ENCODE measurements around the gene LRGUK.
"Not testable (repeated sequence)": the region's sequence is repeated elsewhere in the genome, so short reads cannot be mapped to it uniquely, and the experiment has no call there.

Gene LRGUK

DNA sequence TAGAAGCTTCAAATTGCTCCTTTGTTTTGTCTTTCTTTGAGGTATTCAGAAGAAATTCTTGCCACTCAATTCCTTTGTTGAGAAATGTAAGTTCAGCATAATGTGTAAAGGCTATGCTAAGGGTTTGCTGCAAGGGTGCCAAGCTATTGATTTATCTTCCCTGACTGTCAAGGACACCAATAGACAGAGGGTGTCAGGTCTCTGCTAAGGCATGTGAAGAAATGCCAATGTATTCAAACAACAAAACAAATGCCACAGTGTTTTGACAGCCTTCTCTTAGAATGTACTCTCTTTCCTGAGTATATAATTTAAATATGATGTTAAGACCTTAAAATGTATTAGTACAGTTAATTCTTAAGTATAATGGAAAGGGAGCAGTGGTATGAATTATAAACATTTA is 62.4 kb downstream of the LRGUK start:
- no peak for DNase-seq

DNA sequence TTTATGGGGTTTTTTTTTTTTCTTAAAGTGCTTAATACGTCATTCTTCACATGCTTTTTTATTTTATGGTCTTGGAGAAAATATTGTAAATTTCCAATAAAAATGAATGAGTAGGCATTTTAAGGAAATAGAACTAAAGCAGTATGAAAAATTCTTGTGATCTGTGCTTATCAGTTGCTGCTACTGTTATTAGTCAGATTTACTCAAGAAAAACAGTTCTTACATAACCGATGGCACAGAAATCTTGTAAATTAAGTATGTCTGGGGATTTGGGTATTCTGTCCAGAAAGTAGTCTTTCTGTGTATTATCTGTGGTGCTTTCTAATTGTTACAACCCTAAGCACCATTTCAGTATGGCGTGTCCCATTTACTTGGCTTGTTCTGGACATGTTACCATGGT is 64.7 kb downstream of the LRGUK start:
- no peak for DNase-seq

DNA sequence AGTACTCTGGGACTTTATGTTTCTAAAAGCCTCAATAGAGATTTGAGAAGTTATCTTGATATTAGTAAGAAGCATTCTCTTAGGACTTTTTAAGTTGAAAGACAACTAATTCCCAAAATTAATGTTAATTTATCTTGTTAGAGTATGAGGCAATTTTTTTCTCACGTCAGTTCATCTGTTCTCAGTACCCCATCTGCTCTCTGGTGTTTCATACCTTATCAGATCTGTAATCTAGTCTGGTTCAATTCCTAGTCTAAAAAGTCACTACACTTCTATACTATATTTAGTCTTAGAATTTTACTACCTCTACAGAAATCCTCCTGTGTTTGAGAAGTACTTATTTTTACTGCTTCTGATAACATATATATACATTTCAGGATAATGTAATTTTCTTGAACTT is 66.1 kb downstream of the LRGUK start:
- no peak for DNase-seq

DNA sequence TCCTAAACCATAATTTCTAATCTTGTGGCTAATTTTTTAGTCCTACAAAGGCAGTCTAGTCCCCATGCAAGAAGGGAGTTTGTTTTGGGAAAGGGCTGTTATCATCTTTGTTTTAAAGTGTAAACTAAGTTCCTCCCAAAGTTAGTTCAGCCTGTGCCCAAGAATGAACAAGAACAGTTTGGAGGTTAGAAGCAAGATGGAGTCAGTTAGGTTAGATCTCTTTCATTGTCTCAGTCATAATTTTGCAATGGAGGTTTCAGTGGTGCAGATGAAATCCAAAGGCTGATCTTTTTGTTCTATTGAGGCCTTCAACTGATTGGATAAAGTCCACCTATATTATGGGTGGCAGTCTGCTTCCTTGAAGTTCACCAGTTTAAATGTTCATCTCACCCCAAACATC is 68.1 kb downstream of the LRGUK start:
- DNase-seq = no peak

DNA sequence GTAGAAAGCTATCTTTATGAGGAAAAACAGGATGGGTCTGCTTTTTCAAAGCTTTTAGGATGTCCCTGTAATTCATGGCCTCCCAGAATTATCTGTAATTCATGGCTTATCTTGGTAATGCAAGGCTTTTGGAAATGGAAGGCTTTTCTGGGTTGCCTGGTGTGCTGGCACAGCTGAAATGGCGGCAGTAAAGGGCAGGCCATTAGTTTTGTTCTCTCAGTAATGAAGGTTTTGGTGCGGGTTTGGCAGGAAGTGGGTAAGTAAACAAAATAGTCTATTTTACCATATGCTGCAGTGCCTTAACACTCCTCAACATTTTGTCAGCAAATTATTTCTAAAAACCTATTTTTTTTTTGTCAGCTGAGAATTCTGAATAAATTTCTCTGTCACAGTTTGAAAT is 69.3 kb downstream of the LRGUK start:
- no peak for DNase-seq

DNA sequence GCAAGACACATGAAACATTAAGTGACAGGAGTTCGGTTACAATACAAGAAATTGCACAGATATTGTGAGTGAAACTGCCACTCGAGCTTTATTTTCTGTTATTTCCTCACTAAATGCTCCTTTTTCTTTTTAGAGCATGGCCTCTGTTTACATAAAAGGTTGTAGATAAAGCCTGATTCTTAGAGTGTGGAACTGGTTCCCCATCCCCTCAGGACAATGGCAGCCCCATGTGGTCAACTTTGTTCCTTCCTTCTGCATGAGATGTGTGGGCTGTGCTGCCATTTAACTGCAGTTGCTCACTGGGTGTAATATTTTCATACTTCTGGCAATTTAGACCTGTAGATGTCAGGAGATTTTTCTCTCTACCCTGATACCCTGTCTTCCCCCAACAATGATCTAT is 70.2 kb downstream of the LRGUK start:
- DNase-seq = no peak

DNA sequence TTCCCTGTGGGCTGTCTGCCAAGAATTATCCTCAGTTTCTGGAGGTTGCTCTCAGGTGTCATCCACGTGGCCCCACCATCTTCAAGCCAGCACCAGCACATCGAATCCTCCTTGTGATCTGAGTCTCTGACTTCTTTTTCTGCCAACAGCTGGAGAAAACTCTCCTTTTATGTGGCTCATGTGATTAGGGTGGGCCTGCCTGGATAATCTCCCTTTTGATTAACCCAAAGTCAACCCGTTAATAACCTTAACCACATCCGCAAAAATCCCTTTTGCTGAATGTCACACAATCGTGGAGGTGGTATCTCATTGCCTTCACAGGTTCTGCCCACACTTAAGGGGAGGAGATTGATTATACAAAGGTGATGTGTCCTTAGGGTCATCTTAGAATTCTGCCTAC is 73.8 kb downstream of the LRGUK start:
- no peak for DNase-seq

DNA sequence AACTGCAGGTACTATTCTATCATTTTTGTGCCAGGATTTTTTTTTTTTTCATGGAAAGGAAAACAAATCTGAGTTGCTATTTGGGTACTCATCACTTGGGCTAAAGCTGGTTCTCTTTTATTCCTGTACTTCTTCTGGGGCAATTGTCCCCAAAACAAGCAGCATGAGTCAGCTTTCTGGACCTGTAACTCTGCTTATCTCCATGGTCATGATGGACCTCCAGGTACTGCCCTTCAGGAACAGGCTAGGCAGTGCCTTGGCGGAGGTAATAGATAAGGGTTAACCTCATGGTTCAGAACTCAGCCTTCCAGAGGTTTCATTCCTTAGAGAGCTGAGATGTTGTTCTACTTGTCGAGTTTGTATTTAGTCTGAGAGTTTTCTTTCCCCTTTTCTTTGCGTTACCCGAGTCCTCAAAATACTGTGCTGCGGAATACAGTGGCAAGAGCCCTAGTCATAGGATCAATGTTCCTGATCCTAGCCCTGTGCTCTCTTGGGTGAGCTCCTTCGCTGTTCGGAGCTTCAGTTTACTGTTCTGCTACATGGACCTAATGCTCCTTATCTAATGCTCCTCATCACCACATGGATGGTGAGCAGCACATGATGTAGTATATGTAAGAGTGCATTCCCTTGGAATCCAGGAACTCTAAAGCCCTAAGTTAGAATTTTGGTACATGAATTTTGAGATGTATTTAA is 74.6 kb downstream of the LRGUK start:
- DNase-seq = no peak

DNA sequence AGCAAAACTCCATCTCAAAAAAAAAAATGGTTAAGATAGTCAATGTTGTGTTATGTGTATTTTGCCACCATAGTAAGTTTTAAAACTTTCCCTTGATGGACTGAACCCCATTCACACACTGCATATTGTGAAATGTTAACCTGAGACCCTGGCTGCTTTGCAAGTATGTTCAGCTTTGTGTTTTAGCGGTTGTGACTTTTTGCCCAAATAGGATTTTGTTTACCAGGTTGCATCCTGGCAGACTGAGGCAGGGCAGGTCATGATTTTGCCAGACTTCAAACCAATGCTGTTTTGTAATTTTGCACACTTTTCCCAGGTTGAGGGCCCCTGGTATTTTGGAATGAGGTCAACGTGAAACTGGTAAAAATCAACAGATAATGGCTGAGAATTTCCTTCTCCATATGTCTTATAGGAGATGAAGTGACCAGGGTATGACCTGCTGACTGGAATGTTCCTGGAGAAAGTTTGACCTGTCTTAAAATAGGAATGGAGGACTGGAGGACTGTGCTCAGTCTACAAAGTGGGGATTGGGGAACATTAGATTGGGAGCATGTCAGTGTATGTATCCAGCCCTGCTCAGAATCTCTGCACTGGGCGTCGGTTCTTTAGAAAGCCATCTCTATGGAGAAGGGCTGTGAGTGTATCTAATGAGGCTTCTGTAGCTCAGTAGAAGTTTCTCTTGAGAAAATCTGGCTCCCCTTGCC is 76.2 kb downstream of the LRGUK start:
- no peak for DNase-seq

DNA sequence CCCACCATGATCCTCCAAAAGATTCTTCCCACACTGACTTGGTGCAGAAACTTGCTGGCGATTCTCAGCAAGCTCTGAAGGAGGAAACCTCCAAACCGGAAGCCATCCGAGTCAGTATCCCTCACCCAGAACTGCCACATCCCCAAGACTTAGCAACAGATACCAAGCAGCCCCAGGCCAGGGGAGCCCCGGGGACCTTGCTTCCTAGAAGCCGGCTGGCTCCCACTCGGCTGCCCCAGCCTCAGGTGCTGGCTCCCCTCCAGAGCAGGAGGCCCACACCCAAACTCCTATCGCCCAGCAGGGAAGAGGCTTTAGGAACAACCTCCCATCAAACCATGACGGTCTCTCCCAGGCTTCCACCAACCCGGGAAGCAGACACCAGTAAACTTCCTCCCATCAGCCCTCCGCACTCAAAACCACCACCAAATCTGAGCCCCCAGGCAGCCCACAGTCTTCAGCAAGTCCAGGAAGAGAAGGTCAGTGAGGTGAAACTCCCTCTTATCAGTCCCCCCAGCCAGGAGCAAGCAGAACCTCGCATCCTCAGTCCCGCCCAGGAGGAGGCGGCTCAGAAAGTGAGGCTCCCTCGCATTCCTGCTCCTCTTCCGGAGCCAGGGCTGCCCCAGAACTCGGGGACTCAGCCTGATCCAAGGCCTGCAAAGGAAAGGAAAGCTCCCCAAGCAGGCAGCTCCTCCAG is 82.3 kb downstream of the LRGUK start:
- DNase-seq = no peak

DNA sequence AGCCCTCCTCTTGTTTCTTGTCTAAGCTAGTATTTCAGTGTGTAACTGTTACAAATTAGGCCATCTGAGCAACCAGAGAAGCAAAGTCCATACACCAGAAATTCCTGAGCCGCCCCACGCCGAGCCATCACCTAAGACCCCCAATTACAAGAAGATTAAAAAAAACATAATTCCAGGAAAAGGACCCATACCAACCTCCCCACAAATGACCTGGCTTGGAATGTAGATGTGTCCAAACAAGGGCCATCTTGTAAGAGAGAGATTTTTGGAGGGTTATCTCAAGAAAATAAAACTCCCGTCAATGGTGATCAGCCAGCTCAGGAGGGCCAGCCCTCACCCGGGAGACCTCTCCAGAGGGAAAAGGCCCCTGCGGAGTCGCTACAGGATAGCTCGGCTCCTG is 83.1 kb downstream of the LRGUK start:
- DNase-seq = no peak

DNA sequence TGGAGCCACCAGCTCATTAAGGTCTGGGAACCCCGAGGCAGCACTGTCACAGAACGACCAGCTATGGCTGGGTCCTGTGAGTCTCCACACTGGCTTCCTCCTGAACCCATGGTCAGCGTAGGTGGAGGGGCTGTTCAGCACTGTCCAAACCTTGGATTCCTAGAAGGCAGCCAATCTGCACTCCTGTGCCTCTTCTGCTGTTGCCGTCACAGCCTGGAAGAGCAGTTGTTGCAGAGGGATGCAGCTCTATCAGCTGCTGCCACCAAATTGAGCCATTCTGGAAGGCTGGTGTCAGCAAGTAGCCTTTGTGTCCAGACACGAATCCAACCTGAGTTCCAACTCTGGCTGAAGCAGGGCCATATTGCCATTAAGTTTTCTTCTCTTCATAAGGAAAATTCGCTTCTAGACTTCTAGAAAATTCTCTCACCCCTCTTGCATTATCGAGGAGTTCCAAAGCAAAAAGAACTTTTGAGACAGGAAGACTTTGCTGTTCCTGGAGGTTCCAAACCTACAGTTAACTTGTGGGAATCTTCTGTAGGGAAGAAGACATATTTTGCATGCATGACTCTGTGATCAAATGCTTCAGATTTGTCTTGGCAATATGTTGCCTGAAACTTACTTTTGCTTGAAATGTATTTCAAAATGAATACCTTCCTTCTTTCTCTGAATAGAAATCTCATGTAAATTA is 84.0 kb downstream of the LRGUK start:
- DNase-seq = no peak

DNA sequence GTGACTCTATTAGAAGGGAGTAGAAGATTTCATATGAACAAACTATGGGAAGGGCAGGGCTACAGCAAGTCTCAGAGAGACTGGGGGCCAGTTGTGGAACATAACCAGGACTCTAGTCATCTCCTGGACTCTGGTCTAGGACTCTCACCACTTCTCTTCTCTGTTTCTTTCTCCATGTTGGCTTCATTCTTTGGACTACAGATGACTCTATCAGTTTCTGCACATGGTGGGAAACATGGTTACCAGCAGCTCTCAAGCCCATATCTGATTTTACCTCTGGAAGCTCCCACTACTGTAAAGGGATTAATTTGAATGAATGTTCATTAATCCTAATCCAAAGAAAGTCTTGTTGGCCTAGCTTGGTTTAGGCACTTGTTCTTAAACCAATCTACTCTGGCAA is 84.7 kb downstream of the LRGUK start:
- no peak for DNase-seq

DNA sequence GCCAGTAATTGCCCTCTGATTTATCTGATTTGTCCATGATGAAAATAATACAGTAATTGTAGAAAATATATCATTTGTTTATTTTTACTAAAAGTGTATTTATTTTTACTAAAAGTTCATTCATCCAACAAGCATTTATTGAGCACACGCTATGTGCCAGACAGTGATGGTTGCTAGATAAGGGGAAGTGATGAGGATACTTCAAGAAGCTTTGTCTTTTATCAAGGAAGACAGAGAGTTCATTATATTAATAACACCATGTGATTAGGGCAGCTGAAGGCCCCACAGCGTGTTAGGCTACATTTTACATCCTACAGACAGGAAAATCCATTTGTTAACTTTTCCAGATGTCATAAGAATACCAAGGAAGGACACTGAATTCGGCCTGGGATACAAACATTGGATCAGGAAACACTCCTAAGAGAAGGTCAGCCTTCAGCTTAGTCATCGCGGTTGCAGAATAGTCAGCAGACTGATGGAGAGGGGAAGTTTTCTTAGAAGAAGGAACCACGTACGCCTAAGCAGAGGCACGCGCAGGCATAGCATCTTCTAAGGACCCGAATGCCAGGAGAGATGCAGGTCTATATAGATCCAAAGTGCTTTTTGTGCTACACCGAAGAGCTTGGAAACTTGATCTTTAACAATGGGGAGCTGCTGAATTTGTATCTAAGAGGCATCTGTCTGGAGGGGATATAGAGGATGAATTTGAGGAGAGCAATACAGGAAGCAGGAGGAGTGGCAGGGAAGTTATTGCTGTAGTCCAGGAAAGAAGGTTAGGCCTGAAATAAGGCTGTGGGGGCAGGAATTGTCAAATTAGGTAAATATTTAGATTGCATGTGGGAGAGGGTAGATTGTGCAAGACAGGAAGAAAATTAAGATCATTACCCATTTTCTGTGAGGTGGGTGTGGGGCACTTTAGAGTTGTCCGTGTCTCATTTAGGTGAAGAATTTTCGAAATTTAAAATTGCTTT is 85.7 kb downstream of the LRGUK start:
- no peak for DNase-seq

DNA sequence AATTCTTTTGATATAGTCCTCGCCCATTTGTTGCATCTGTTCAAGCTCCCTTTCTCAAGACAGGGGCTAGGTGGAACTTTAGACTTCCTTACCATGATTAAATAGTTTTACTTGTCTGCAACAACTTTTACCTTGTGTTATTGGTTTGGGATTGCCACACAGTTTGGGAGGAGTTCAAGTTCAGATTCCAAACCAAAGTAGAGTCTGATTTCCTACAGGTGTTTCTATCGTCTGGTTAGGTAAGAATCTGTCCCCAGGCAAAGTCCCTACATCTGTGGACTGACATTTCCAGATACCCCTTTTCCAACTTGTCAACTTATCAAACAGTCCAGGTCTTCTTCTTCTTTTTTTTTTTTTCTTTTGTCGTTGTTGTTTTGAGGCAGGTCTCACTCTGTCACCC is 93.1 kb downstream of the LRGUK start:
- DNase-seq = no peak

DNA sequence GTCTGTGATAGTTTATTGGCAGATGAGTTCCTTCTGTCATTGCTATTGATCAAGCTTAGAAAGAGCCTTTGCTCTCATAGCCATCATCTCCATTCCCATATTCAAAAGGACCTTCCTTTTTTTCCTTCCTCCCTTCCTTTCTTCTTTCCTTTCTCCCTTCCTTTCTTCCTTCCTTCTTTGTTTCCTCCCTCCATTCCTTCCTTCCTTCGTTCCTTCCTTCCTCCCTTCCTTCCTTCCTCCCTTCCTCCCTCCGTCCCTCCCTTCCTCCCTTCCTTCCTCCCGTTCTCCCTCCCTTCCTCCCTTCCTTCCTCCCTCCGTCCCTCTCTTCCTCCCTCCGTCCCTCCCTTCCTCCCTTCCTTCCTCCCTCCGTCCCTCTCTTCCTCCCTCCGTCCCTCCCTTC is 104.2 kb downstream of the LRGUK start:
- DNase-seq = not testable (repeated sequence)

DNA sequence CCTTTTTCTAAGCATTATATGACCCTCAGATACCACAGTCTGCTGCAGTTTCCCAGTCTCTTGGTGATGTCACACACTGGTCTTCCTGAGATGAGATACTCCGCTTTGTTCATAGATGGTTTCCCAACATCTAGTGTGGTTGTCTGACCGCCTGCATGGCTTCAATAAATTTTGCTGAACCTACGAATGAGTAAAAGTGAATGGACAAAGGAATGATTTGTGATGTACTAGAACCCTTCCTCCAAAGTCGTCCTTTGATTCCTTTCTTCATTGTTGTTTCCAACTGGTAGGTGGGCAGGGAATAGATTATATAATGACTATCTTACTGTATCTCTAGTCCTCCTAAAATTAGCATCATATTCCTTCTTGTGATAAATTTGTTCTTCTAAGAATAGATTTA is 107.1 kb downstream of the LRGUK start:
- no peak for DNase-seq

DNA sequence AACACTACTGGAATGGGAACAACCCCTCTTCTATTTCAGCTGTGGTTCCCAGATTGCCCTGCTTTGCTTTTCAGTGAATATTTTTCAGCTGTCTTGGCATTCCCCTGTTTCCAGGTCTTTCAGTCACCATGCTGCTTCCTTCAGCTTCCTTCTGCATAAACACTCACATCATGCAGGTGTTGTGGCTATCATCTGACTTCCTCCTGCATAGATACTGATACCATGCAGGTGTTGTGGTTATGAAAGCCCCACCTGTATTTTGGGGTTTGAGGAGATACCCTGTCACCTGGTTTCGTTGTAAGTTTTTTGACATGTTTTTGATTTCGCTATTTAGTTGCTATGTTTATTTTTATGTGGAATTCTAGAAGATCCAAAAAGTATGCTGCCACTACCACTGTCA is 118.1 kb downstream of the LRGUK start:
- no peak for DNase-seq

DNA sequence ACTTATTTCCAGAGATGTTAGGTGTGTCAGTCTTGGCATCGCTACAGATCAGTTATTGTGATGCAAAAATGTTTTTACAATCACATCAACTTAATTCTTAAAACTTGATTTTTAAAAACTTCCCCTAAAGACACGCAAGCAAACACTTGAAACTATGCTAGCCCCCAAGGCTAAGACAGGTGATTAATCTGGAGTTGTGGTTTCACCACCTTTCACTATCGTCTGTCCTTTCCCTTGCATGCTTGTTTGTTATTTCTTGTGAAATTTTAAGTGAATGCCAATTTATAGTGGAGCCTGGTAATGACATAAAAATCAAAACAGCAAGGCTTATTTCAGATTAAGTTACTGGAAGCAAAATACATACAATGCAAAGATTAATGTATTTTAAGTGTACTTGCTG is 119.2 kb downstream of the LRGUK start:
- no peak for DNase-seq

DNA sequence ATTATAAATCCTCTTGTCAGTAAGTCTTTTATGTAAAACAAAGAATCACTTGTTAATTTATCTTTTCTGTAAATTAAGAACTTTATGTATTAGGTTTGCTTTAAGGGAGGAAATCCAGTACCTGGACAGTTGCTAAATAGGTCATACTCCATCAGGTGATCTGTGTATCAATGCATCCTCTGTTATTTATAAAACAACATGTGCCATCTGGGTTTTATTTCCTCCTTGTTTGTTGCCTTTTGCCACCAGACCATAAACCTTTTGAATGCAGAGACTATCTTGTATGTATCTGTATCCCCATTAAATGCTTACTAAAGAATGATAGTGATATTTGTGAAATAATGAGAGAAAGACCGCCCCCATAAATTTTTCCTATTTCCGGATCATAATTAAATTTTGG is 119.6 kb downstream of the LRGUK start:
- DNase-seq = no peak

DNA sequence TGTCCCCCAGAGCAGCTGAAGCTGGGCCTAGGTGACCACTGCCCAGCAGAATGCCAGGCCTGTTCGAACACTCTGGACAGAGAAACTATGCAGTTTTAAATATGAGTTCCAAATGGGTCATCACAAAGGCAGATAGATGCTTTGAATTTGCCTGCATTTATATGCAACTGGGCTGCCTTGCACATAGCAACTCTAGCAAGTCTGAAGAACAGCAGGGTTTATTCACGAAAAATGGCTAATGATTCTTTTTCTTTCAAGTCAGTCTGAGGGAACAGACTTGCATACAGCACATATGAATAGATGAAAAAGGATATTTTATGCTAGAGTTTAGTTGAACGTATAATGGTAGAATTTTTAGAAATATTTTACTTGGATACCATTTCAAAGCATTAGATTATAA is 121.1 kb downstream of the LRGUK start:
- no peak for DNase-seq

DNA sequence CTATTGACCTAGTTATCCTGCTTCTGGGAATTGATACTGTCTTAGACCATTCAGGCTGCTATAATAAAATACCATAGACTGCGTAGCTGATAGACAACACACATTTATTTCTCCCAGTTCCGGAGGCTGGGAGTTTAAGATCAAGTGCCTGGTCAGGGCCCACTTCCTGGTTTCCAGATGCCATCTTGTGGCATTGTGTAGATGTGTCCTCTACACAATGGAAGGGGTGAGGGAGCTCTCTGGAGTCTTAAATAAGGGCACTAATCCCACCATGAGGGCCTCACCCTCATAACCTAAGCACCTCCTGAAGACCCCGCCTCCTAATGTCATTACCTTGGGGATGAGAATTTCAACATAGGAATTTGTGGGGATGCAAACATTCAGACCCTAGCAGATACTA is 127.2 kb downstream of the LRGUK start:
- DNase-seq = no peak

DNA sequence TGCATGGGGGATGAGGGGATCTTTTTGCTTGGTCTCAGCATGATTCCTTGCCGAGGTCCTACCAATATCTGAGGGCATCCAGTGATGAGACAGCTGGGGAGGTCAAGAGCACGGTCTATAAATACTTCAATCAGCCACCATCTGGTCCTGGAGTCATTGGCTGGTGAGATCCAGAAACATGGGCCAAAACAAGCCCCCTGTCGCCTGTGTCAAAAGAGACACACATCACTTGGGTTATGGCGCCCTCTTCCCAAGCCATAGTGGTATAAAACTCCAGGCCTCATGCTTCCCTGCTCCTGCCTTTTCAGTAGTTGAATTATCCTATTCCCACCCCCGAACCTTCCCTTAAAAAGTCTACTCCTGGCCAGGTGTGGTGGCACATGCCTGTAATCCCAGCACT is 128.7 kb downstream of the LRGUK start:
- no peak for DNase-seq

All from activated CD4-positive, alpha-beta T cell treated with anti-CD3 and anti-CD28 coated beads, Interleukin-2, amount 50 U/mL, for 1 hour (primary cell).